HepG2 (cell line): ENCODE results near the gene UROD. TPM values are rescaled to one million over a fixed set of nuclear protein-coding genes. Genes with fewer than 3 reads are reported as not detected.
A peak's percentile ranks its signal among the peaks of the same experiment; 100 is the strongest.

Experiments
- ETV6 ChIP-seq: sonication (generic); formaldehyde crosslinking; conservative IDR thresholded peaks from 2 replicates; pipeline ENCODE4 v1.4.0; 2020; ENCODE audit warnings: missing genetic modification reagents
- HMG20B ChIP-seq: conservative IDR thresholded peaks from 2 replicates; pipeline ENCODE4 v1.6.1; 2016; ENCODE audit warnings: missing genetic modification reagents, missing compliant biosample characterization
- JARID2 ChIP-seq: sonication (generic); formaldehyde crosslinking; IDR thresholded peaks from 2 replicates; pipeline ENCODE4 v1.8.1; 2023; ENCODE audit warnings: missing genetic modification reagents, inconsistent platforms; ENCODE audit not compliant: insufficient replicate concordance
- JUN ChIP-seq: sonication (generic); formaldehyde crosslinking; IDR thresholded peaks from 2 replicates; pipeline ENCODE4 v1.4.0; 2020; ENCODE audit warnings: mild to moderate bottlenecking, missing genetic modification reagents
- KLF6 ChIP-seq: IDR thresholded peaks from 2 replicates; pipeline ENCODE4 v1.8.0; 2016; ENCODE audit warnings: missing biosample characterization, missing genetic modification reagents
- RAD51 ChIP-seq: fragments of 450-650 bp; IDR thresholded peaks from 2 replicates; pipeline ENCODE4 v1.6.1; 2016; ENCODE audit warnings: borderline replicate concordance
- RFX3 ChIP-seq: IDR thresholded peaks from 2 replicates; pipeline ENCODE4 v1.6.1; 2016; ENCODE audit warnings: missing biosample characterization, missing genetic modification reagents
- SMYD3 ChIP-seq: sonication (generic); formaldehyde crosslinking; IDR thresholded peaks from 2 replicates; pipeline ENCODE4 v1.8.1; 2023; ENCODE audit warnings: mild to moderate bottlenecking, missing genetic modification reagents
- ZNF10 ChIP-seq: sonication (generic); formaldehyde crosslinking; IDR thresholded peaks from 2 replicates; pipeline ENCODE4 v1.4.0; 2020; ENCODE audit warnings: mild to moderate bottlenecking, low read depth, missing genetic modification reagents, borderline replicate concordance
- ZNF253 ChIP-seq: sonication (generic); formaldehyde crosslinking; IDR thresholded peaks from 2 replicates; pipeline ENCODE4 v1.8.0; 2022; ENCODE audit warnings: mild to moderate bottlenecking, missing genetic modification reagents, borderline replicate concordance
- ZNF547 ChIP-seq: sonication (generic); formaldehyde crosslinking; IDR thresholded peaks from 2 replicates; pipeline ENCODE4 v1.5.1; 2020; ENCODE audit warnings: mild to moderate bottlenecking, missing genetic modification reagents
- polyA plus RNA-seq, 8 experiments: library from polyadenylated mRNA; depleted of rRNA in 3 of 8; stranded (reverse) in 7 of 8; unstranded in 1 of 8; fragments of >200 nt; fragmentation: Illumina TruSeq in 4 of 8; extraction: Trizol in 4 of 8; gene quantifications; 2 replicates each; pipeline versions ENCODE4 v1.2.1 to v1.2.3, GENCODE V29; 2011 to 2016; ENCODE audit warnings: low read depth in 4 of 8, missing spikeins in 1 of 8, mixed read lengths in 1 of 8; ENCODE audit not compliant: insufficient read depth in 1 of 8
- total RNA-seq, 5 experiments: library from RNA; depleted of rRNA; stranded (reverse); fragments of >200 nt; fragmentation: Illumina TruSeq; extraction: Trizol; gene quantifications; 2 replicates each; pipeline ENCODE4 v1.2.3, GENCODE V29; 2016; ENCODE audit warnings: low read depth in 1 of 5
- TF ChIP-seq, protein P1 (sequence below): sonication (generic); formaldehyde crosslinking; IDR thresholded peaks from 2 replicates; pipeline ENCODE4 v1.9.0; 2021; ENCODE audit warnings: missing genetic modification reagents, mild to moderate bottlenecking, borderline replicate concordance
- TF ChIP-seq, protein P2 (sequence below): sonication (generic); formaldehyde crosslinking; IDR thresholded peaks from 2 replicates; pipeline ENCODE4 v1.4.0; 2020; ENCODE audit warnings: mild to moderate bottlenecking, missing genetic modification reagents
- TF ChIP-seq, protein P3 (sequence below): sonication (generic); formaldehyde crosslinking; IDR thresholded peaks from 2 replicates; pipeline ENCODE4 v1.4.0; 2020; ENCODE audit warnings: missing genetic modification reagents
- TF ChIP-seq, protein P4 (sequence below): sonication (generic); formaldehyde crosslinking; IDR thresholded peaks from 2 replicates; pipeline ENCODE4 v1.5.0; 2020; ENCODE audit warnings: mild to moderate bottlenecking, missing genetic modification reagents, moderate library complexity

The UROD gene
- total and polyA plus RNA-seq, 2 of the 13 experiments (the other 11 are each of a cell fraction or from before 2014, with no cell fraction given): 162 to 171 TPM

DNA sequence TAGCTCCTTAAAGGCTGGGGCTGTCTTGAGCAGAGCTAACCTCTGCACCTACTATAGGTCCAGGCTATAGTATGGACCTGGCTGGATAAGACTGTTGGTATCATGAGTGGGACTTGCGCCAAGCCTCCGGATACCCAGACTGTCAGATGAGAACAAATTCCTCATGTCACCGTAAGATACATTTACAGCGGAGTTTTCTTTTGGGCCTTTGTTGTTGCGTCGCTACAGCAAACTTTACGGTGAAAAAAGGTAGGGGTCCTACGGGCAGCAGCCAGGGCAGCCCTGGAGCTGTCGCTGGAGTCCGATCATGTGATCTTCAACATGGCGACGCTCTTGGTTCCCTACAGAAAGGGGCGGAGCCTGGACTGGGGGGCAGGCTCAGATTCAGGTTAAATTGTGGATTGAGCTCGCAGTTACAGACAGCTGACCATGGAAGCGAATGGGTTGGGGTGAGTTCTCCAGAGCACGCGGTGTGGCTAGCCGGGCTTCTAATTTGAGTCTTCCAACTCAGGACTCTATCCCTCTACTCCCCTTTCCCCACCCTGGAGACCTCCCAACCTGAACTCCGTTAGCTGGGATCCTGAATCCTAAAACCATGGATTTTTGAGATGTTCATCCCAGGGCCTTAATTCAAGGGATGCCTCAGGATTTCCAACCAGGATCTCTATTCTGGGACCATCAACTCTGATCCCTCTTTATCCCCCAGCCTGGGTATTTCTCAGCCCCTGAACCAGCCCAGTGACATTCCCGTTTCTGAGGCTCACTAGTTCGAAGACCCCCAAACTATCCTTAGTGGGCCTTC is at the start of gene UROD (continued):
- TF ChIP-seq ZNF253: no peak
- no peak for TF ChIP-seq HMG20B (CRISPR knock-in tag)
- TF ChIP-seq, protein P1, sequence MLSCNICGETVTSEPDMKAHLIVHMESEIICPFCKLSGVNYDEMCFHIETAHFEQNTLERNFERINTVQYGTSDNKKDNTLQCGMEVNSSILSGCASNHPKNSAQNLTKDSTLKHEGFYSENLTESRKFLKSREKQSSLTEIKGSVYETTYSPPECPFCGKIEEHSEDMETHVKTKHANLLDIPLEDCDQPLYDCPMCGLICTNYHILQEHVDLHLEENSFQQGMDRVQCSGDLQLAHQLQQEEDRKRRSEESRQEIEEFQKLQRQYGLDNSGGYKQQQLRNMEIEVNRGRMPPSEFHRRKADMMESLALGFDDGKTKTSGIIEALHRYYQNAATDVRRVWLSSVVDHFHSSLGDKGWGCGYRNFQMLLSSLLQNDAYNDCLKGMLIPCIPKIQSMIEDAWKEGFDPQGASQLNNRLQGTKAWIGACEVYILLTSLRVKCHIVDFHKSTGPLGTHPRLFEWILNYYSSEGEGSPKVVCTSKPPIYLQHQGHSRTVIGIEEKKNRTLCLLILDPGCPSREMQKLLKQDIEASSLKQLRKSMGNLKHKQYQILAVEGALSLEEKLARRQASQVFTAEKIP (CRISPR knock-in tag): no peak
- TF ChIP-seq JARID2 (CRISPR knock-in tag): no peak
- TF ChIP-seq KLF6: no peak; the same call in 1 of the 2 replicates
- peak; percentile 63 for TF ChIP-seq RAD51
- TF ChIP-seq, protein P2, sequence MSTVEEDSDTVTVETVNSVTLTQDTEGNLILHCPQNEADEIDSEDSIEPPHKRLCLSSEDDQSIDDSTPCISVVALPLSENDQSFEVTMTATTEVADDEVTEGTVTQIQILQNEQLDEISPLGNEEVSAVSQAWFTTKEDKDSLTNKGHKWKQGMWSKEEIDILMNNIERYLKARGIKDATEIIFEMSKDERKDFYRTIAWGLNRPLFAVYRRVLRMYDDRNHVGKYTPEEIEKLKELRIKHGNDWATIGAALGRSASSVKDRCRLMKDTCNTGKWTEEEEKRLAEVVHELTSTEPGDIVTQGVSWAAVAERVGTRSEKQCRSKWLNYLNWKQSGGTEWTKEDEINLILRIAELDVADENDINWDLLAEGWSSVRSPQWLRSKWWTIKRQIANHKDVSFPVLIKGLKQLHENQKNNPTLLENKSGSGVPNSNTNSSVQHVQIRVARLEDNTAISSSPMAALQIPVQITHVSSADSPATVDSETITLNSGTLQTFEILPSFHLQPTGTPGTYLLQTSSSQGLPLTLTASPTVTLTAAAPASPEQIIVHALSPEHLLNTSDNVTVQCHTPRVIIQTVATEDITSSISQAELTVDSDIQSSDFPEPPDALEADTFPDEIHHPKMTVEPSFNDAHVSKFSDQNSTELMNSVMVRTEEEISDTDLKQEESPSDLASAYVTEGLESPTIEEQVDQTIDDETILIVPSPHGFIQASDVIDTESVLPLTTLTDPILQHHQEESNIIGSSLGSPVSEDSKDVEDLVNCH: no peak
- TF ChIP-seq SMYD3 (CRISPR knock-in tag): no peak
- no peak for TF ChIP-seq RFX3 (CRISPR knock-in tag)
- no peak for TF ChIP-seq ZNF10
- no peak for TF ChIP-seq JUN (CRISPR knock-in tag)
- TF ChIP-seq, protein P3, sequence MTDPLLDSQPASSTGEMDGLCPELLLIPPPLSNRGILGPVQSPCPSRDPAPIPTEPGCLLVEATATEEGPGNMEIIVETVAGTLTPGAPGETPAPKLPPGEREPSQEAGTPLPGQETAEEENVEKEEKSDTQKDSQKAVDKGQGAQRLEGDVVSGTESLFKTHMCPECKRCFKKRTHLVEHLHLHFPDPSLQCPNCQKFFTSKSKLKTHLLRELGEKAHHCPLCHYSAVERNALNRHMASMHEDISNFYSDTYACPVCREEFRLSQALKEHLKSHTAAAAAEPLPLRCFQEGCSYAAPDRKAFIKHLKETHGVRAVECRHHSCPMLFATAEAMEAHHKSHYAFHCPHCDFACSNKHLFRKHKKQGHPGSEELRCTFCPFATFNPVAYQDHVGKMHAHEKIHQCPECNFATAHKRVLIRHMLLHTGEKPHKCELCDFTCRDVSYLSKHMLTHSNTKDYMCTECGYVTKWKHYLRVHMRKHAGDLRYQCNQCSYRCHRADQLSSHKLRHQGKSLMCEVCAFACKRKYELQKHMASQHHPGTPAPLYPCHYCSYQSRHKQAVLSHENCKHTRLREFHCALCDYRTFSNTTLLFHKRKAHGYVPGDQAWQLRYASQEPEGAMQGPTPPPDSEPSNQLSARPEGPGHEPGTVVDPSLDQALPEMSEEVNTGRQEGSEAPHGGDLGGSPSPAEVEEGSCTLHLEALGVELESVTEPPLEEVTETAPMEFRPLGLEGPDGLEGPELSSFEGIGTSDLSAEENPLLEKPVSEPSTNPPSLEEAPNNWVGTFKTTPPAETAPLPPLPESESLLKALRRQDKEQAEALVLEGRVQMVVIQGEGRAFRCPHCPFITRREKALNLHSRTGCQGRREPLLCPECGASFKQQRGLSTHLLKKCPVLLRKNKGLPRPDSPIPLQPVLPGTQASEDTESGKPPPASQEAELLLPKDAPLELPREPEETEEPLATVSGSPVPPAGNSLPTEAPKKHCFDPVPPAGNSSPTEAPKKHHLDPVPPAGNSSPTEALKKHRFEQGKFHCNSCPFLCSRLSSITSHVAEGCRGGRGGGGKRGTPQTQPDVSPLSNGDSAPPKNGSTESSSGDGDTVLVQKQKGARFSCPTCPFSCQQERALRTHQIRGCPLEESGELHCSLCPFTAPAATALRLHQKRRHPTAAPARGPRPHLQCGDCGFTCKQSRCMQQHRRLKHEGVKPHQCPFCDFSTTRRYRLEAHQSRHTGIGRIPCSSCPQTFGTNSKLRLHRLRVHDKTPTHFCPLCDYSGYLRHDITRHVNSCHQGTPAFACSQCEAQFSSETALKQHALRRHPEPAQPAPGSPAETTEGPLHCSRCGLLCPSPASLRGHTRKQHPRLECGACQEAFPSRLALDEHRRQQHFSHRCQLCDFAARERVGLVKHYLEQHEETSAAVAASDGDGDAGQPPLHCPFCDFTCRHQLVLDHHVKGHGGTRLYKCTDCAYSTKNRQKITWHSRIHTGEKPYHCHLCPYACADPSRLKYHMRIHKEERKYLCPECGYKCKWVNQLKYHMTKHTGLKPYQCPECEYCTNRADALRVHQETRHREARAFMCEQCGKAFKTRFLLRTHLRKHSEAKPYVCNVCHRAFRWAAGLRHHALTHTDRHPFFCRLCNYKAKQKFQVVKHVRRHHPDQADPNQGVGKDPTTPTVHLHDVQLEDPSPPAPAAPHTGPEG: no peak
- TF ChIP-seq, protein P4, sequence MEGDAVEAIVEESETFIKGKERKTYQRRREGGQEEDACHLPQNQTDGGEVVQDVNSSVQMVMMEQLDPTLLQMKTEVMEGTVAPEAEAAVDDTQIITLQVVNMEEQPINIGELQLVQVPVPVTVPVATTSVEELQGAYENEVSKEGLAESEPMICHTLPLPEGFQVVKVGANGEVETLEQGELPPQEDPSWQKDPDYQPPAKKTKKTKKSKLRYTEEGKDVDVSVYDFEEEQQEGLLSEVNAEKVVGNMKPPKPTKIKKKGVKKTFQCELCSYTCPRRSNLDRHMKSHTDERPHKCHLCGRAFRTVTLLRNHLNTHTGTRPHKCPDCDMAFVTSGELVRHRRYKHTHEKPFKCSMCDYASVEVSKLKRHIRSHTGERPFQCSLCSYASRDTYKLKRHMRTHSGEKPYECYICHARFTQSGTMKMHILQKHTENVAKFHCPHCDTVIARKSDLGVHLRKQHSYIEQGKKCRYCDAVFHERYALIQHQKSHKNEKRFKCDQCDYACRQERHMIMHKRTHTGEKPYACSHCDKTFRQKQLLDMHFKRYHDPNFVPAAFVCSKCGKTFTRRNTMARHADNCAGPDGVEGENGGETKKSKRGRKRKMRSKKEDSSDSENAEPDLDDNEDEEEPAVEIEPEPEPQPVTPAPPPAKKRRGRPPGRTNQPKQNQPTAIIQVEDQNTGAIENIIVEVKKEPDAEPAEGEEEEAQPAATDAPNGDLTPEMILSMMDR (CRISPR knock-in tag): peak; percentile 4; the same call in 1 of the 2 replicates
- no peak for TF ChIP-seq ZNF547 (CRISPR knock-in tag)
- no peak for TF ChIP-seq ETV6 (CRISPR knock-in tag)
